Breast epithelium (tissue), 3 donors: ENCODE results near the gene KRT6B.

Experiments
- CTCF ChIP-seq, 3 donors: fragments of 450-650 bp; IDR thresholded peaks; one replicate each; pipeline ENCODE4 v1.5.1; 2016 to 2017; ENCODE audit warnings: antibody characterized with exemption in 3 of 3, mild to moderate bottlenecking in 3 of 3, moderate library complexity in 3 of 3
- POLR2A ChIP-seq: fragments of 450-650 bp; IDR thresholded peaks from one replicate; pipeline ENCODE4 v1.6.1; 2016; ENCODE audit warnings: antibody characterized with exemption, mild to moderate bottlenecking, moderate library complexity
- POLR2AphosphoS5 ChIP-seq, 3 donors: sonication (generic); formaldehyde crosslinking; IDR thresholded peaks; one replicate each; pipeline ENCODE4 v1.6.1; 2017; ENCODE audit warnings: antibody characterized with exemption in 3 of 3

DNA sequence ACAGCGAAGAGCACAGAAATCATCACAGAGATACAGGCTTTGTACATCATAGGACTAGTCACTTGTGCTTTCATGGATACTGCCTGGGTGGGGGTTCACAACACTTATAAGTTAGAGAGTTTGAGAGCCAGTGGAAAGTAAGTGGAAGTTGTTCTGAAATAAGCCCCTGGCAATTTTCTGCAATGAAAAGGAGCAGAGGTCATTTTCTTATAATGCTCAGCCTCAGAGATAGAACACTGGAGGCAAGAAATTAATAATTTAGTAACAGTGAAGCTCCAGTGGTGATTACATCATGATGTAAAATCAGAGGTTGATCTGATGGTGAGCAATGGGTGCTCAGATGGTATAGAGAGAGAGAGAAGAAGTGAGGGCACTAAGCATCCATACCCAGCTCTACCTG, 35.3 kb upstream of the KRT6B start:
- TF ChIP-seq CTCF (IDR thresholded peaks at IDR 0.05): no peak
- TF ChIP-seq POLR2AphosphoS5 (IDR thresholded peaks at IDR 0.05): no peak
- no peak for TF ChIP-seq POLR2A
